Nephron progenitor cell (in vitro differentiated cells): ENCODE data around the gene TMEM18.

Experiments used
- DNase-seq: peaks from one replicate; pipeline ENCODE4 v3.0.0; 2021
- H3K27ac Mint-ChIP-seq: 2 replicates; pipeline ENCODE4 v1.8.0; 2021; ENCODE audit warnings: mild to moderate bottlenecking, moderate library complexity, mixed read lengths
- H3K27me3 Mint-ChIP-seq: 2 replicates; pipeline ENCODE4 v1.8.0; 2021; ENCODE audit warnings: mild to moderate bottlenecking, low read depth, mixed read lengths; ENCODE audit not compliant: poor library complexity
- H3K36me3 Mint-ChIP-seq: 2 replicates; pipeline ENCODE4 v1.8.0; 2021; ENCODE audit warnings: low read depth, mixed read lengths
- H3K4me1 Mint-ChIP-seq: 2 replicates; pipeline ENCODE4 v1.8.0; 2021; ENCODE audit warnings: mixed read lengths
- H3K4me3 Mint-ChIP-seq: 2 replicates; pipeline ENCODE4 v1.8.0; 2021; ENCODE audit warnings: mild to moderate bottlenecking, moderate library complexity, mixed read lengths
- H3K9me3 Mint-ChIP-seq: 2 replicates; pipeline ENCODE4 v1.8.0; 2021; ENCODE audit warnings: mild to moderate bottlenecking, moderate library complexity, mixed read lengths
- CTCF ChIP-seq: fragments of 200-600 bp; sonication (generic); IDR thresholded peaks from 2 replicates; pipeline ENCODE4 v1.5.0; 2021; ENCODE audit warnings: antibody characterized with exemption

The TMEM18 gene

GRCh38 chr2:628651-629050, 48.6 kb downstream of the TMEM18 start:
- Mint-ChIP-seq H3K27ac (no peak overlapping the region), H3K4me1 (peaks cover 7% of the 10 kb centered on the region), H3K4me3 (no peak overlapping the region), H3K27me3 (peaks cover 7% of the 10 kb centered on the region), H3K36me3 (no peaks in the 10 kb centered on the region), H3K9me3 (peaks cover 16% of the 10 kb centered on the region)
- no peak for DNase-seq
- TF ChIP-seq CTCF: no peak

DNA sequence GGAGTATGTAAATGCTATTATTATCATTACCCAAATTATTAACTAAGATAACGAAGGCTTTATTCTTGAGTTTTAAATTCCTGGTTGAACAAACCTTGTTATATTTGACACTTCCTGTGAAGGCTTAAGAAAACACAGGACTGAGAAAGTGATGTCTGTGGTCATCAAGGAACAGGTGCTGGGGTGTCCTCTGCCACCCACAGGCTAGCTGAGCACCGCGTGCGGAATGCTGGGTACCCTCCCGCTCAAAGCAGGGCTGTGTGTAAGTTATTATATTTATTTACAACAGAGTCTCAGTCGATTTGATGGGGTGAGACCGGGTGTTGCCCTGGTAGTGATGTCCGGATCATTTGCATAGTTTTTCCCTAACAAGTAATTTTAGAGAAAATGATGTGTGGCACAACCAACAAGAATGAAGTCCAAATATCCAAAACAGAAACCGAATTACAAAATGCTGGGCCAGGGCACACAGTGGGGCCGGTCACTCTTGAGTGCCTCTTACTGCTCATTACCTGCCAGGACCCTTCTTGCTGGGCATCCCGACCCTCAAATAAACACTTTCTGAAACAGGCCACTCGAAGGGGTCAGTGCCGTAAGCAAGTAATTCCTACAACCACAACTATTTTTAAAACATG, 49.2 kb downstream of the TMEM18 start:
- Mint-ChIP-seq H3K27me3 (peaks cover 7% of the 10 kb centered on the region), H3K27ac (no peak overlapping the region), H3K4me3 (no peak overlapping the region), H3K4me1 (peaks cover under 1% of the 10 kb centered on the region), H3K36me3 (no peaks in the 10 kb centered on the region), H3K9me3 (peaks cover 12% of the 10 kb centered on the region)
- no peak for DNase-seq
- no peak for TF ChIP-seq CTCF

DNA sequence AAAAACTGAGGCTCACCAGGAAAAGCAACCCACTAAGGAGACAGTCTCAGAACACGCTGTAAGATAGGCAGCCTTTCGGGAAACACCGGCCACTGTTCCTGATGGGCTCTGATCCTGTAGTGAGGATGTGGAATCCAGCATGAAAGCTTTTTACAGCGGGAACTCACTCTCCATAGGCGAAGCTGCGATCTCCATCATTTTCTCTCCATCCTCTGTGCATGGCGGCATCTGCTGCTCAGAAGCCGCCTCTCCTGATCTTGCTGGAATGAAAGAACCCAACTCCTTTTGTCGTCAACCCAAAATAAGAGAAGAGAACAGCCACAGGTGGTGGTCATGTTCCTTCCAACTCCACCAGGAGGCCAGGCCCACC, 49.9 kb downstream of the TMEM18 start:
- peaks cover 7% of the 10 kb centered on the region for H3K27me3 Mint-ChIP-seq
- no peaks in the 10 kb centered on the region for H3K4me1 Mint-ChIP-seq
- H3K36me3 Mint-ChIP-seq: no peaks in the 10 kb centered on the region
- no peak for TF ChIP-seq CTCF
- H3K27ac Mint-ChIP-seq: no peak overlapping the region
- no peak overlapping the region for H3K4me3 Mint-ChIP-seq
- DNase-seq: no peak
- peaks cover 6% of the 10 kb centered on the region for H3K9me3 Mint-ChIP-seq

GRCh38 chr2:626491-627339, 50.5 kb downstream of the TMEM18 start:
- no peak for TF ChIP-seq CTCF
- no peaks in the 10 kb centered on the region for H3K36me3 Mint-ChIP-seq
- H3K27ac Mint-ChIP-seq: no peak overlapping the region
- peaks cover 8% of the 10 kb centered on the region for H3K9me3 Mint-ChIP-seq
- H3K4me3 Mint-ChIP-seq: no peak overlapping the region
- no peak for DNase-seq
- no peaks in the 10 kb centered on the region for H3K4me1 Mint-ChIP-seq
- peaks cover 7% of the 10 kb centered on the region for H3K27me3 Mint-ChIP-seq

DNA sequence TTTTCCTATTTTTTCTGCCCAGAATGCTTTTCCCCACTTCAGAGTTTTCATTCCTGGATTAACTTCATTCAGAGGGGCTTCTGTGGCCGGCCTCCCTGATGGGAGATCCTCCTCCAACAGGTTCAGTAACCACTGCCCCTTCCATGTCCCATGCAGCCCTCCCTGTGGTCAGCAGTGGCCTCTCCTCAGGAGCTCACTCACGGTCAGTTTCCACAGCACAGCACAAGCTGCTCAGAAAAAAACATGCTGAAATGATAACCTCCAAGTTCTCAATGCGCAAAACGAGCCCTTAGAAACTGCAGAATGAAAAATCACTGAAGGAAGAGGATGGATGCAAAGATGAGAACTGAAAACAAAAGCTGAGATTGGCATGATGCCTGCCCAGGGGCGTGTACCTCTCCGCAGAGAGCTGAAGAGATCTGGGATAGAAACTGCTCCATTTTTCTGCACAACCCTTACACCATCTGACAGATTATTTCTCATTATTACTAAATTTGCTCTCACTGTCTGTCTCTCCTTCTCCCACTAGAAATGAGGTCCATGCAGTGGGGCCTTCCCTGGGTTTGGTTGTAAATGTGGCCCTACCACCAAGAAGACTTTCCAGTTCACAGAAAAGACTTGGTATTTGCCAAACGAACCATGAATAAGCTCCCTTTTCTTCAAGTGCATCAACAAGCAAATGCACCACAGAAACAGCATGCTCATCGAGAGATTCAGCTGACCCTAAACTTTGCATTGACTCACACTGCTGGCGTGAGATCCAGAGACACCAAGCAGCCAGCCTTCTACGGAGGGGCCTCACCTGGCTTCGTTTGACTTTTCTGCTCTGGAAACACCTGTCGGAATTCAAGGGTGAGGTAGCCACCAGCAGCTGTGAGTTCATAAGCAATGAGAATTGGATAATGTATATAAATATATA, 51.5 kb downstream of the TMEM18 start:
- H3K27me3 Mint-ChIP-seq: peaks cover 7% of the 10 kb centered on the region
- TF ChIP-seq CTCF: no peak
- no peaks in the 10 kb centered on the region for H3K36me3 Mint-ChIP-seq
- DNase-seq: no peak
- no peak overlapping the region for H3K27ac Mint-ChIP-seq
- H3K4me1 Mint-ChIP-seq: no peaks in the 10 kb centered on the region
- H3K4me3 Mint-ChIP-seq: no peak overlapping the region
- peaks cover 3% of the 10 kb centered on the region for H3K9me3 Mint-ChIP-seq
